Activated CD4-positive, alpha-beta T cell treated with anti-CD3 and anti-CD28 coated beads, Interleukin-2, amount 50 U/mL, for 1 hour (primary cell): ENCODE results near the gene C19orf47.

Source experiments
- DNase-seq: peaks from one replicate; pipeline ENCODE4 v3.0.0-alpha.2; 2020

The C19orf47 gene, protein sequence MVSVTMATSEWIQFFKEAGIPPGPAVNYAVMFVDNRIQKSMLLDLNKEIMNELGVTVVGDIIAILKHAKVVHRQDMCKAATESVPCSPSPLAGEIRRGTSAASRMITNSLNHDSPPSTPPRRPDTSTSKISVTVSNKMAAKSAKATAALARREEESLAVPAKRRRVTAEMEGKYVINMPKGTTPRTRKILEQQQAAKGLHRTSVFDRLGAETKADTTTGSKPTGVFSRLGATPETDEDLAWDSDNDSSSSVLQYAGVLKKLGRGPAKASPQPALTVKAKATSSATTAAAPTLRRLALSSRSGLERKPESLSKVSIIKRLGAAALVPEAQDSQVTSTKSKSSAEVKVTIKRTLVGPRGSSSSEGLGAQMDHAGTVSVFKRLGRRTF

DNA sequence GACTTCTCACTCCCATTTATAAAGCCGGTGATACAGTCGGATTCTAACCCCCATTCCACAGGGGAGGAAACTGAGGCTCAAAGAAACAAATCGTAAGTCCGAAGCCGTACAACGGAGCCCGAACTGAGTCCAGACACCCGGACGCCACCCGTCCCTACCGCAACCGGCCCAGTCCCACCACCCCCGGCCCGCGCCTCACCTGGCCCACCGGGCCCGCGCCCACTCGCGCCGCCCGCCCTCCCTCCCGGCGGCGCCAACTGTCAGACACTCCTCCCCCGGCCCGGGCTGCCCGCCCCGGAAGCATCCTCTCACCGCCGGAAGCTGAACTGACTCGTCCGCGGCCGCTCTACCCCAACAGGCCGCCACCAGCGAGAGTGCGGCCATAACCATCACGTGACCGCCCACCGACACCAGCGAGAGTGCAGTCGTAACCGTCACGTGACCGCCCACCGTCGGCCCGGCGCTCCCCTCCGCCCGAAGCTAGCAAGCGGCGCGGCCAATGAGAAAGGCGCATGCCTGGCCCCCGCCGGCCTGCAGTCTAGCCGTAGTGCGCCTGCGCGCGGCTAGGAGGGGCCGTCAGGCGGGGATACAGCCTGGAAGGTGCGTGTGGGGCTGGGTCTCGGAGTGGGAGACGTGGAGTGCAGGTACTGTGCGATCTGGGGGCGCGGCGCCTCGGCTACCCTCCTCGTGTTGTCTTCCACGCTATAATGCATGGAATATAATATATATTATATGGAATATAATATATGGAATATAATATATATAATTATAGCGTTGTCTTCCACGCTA is at the start of gene C19orf47, which contains the start of gene PLD3:
Gene C19orf47, minus strand, starts transcription at position 273 of the 789 bp plus-strand sequence. CDS start 6,540 bp downstream, outside the sequence.
Gene PLD3, plus strand, starts transcription at position 571 of the 789 bp plus-strand sequence. CDS start 17,789 bp downstream, outside the sequence.
- peak; percentile 97 for DNase-seq

DNA sequence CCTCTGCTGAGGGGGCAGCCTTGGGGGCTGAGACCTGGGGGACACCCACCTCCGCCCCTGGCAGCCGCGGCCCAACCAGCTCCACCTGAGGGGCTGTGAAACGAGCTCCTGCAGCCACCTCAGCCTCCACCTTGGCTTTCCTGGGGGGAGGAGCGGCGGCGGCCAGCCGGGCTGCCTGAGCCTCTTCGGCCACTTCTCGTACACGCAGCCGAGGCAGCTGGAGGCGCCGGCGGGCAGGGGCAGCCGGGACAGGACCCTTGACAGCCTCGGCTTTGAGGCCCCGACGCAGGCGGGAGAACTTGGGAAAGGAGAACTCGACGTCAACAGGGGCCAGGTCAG is 49.3 kb upstream of the C19orf47 start:
- no peak for DNase-seq

DNA sequence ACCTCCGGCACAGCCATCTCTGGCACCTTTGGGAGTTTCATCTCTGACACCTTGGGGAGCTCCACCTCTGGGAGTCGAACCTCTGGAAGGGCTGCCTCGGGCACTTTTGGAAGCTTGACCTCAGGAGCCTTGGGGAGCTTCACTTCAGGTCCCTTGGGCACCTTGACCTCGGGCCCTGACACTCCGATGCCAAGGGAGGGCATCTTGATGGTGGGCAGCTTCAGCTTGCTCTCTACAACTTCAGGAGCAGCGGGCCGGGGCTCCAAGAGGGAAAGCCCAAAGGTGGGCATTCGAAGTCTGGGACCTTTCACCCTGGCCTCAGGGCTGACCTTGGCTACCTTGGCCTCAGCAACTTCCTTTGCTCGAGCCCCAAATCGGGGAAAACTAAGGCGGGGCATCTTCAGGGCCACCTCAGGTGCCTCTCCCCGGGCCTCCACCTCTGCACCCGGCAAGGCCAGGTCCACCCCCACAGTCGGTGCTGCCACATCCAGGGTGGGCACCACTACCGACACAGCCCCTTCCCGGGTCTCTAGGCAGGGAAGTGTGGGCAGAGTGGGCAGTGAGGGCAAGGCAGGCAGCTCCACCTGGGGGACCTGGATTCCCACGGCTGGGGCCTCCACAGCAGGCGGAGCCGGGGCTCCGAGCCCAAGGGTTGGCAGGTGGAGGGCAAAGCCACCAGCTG is 48.8 kb upstream of the C19orf47 start:
- DNase-seq, result no peak

DNA sequence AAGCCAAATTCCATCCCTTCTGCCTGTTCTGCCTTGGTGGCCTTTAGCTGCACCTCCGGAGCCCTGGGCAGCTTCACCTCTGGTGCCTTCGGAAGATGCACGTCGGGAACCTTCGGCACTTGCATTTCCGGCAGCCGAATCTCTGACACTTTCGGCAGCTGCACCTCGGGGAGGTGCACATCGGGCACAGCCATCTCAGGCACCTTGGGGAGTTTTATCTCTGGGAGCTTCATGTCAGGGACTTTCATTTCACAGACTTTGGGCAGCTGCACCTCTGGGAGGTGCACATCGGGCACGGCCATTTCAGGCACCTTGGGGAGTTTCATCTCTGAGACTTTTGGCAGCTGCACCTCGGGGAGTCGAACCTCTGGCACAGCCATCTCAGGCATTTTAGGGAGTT is 47.8 kb upstream of the C19orf47 start:
- no peak for DNase-seq

DNA sequence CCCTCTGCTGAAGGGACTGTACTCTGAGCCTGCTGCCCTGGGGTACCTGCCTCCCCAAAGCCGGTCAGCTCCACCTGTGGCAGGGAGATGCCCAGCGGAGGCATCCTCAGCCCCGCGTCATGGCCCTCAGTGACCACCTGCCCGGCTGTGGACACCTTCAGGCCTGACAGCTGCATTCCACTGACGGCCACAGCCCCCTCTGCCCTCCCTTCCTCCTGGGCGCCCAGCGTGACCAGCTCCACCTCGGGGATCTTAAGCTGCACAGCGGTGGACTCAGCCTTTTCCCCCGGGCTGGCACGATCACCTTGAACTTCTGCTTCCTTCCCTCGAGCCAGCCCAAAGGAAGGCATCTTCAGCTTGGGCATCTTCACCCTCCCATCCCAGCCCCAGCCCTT is 46.6 kb upstream of the C19orf47 start:
- no peak for DNase-seq

DNA sequence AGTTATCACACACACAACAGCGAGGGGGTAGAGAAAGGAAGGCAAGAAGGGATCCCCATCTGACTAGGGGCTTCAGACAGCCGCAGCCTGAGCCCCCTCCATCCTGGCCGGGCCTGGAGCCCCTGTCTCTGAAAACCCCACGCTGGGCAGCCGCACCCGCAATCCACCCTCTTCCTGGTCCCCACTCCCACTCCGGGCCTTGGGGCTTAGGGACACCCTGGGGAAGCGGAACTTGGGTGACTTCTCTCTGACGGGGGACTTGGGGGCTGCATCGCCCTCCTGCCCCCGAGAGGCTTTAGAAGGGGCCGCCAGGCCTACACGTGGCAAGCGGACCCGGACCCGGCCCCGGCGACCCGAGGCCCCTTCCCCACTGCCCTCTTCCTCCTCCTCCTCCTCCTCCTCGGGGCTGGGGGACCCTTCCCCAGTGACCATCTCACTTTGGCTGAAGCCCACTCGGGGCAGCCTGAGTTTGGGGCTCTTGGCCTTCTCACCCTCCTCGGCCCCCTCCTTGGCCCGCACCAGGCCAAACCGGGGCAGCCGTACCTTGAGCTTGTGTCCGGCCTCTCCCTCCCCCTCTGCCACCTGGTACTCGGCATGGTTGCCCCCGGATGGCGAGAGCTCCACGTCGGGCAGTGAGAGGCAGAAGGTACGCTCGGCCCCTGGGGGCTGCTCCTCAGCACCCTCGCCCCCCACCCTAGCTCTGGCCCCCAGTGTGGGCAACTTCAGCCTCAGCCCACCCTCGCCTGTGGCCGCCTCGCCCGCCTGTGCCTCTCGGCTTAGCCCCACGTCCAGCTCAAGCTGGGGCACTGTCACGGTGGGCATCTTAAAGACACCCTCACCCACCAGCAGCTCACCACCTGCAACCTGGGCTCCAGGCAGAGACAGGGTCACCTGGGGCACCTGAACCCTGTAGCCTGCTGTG is 46.0 kb upstream of the C19orf47 start:
- no peak for DNase-seq

DNA sequence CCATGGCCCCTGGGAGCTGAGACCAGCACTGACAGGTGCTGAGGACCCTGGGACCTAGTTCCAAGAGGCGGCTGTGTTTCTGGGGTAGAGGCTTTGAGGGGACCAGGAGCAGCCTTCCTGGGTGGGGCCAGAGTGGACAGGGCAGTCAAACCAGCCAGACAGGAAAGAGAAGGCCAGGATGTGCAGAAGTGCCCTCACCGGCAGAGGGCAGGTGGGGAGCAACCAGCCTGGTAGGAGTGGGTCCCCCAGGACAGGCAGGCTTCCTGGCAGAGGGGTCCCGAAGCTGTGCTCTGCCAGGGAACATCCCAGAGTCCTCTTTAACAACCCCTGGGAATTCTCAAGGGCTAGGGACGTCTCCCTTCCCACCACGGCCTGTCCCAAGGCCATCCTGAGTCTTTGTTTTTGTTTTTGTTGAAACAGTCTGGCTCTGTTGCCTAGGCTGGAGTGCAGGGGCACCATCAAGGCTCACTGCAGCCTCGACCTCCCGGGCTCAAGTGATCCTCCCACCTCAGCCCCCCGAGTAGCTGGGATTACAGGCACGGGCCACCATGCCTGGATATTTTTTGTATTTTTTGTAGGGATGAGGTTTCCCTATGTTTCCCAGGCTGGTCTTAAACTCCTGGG is 44.8 kb upstream of the C19orf47 start:
- DNase-seq, result no peak

DNA sequence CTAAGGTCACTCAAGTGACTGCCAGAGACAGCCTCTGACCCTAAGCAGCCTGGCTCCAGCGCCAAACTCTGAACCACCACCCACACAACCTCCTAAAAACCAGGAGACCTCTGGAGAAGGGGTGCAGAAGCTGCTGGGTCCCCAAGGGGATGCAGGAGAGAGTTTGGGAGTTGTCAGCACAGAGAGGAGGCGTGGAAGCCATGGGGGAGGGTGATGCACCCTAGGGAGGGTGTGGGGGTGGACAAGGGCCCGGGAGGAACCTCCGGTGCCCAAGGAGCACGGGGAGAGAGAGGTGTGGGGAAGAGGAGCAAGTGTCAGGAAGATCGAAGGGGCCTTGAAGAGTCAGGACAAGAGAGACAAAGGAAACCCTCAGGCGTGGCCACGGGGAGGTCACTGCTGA is 43.9 kb upstream of the C19orf47 start:
- no peak for DNase-seq

DNA sequence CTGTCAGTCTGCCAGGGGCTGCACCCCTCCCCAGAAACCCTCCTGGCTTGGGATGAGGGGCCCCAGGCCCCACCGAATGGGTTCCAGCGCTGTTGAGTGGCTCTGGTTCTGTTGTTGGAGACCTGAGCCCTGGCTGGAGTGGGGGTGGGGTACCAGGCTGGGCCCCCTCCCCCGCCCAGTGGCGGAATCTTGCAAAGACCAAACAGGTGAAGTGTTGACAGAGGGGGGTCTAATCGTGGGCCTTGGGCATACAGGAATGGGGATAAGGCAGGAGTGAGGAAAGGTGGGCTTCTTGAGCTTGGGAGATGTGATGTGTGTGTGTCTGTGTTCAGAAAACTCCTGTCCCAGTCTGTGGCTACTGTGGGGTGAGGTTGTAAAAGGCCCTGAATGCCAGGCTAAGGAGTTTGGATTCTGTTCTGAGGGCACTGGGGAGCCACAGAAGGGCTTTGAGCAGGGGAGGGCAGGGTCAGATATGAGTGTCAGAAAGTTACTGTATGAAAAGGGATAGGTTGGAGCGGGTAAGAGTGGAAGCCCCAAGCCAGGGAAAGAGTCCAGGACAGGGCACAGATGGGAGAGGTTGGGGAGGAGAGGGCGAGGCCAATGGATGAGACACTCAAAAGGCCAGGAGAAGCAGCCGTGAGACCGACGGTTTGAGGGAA is 42.0 kb upstream of the C19orf47 start, which contains the start of gene HIPK4:
Gene HIPK4, minus strand, starts transcription at position 98 of the 659 bp plus-strand sequence. CDS start 279 bp downstream, outside the sequence.
- DNase-seq, result no peak

DNA sequence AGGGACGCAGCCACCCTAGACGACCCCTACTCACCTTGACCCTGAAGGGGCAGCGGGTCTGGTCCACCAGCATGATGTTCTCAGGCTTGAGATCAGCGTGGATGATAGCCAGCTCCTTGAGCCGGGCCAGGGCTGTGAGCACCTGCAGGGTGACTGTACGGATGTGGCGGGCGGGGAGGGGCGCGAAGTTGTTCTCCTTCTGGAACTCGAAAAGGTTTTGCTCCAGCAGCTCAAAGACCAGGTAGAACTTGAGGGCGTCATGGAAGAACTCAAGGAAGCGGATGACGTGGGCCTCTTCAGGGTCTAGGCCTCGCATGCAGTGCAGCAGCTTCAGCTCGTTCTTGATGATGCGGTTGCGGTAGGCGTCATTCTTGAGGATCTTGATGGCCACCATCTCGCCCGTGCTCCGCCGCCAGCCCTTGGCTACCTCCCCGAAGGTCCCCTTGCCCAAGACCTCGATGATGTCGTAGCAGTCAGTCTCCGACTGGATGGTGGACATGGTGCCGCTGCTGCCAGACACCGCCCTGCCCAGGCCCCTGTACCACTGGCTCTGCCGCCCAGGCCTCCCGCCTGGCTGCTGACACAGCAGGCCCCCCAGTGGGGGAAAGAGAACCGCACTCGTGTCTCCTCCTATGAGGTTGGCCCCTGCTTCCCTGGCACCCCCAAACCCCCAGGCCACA is 41.3 kb upstream of the C19orf47 start:
- DNase-seq, result no peak

DNA sequence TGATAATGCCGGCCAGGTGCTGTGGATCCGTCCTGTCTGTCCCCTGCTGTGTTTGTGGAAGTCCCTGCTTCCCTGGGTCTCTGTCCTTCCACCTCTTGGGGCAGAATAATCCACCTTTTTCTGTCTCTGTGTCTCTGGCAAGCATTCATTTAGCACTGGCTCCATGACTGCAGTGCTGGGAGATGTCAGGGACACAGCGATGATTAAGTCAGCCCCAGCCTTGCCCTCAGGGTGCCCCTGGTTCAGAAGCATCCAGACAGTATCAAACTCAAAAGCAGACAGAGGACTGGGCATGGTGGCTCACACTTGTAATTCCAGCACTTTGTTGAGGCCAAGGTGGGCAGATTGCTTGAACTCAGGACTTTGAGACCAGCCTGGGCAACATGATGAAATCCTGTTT is 40.3 kb upstream of the C19orf47 start:
- DNase-seq, result no peak

DNA sequence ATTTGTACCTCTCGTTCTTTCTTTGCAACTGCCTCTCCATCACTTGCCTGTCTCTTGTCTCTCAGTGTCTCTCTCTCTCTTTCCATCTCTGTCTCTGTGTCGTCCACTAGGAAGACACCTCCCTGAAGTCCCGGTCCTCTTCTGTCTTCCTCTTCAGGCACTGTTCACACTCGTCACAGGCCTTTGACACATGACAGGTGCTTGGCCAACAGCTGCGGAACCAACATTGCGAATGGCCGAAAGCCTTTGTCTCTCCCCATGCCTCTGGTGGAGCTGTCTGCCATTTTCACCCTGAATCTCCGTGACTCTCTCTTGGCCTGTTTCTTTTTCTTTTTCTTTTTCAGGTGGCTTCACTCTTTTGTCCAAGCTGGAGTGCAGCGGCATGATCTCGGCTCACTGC is 39.0 kb upstream of the C19orf47 start:
- DNase-seq, result no peak

DNA sequence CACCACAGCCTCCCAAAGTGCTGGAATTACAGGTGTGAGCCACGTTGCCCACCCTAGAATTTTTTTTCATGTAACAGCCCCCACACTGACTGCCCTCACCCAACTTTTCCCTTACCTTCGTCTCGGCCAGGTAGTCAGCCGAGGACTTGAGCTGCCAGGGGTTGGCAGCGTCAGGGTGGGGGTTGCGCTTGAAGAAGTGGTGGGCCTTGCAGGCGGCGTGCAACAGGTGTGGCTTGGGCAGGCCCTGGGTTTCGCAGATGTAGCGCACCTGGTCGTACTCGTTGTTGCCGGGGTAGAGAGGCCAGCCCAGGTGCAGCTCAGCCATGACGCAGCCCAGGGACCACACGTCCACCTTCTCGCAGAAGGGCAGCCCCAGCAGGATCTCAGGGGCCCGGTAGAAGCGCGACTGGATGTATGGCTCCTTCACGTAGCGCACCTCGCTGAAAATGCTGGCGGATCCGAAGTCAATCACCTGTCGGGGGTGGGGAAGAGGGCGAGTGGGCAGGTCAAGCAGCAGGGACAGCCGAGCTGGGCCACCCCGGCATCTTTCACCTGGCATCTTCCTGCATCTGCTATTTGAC is 35.6 kb upstream of the C19orf47 start:
- DNase-seq, result no peak

DNA sequence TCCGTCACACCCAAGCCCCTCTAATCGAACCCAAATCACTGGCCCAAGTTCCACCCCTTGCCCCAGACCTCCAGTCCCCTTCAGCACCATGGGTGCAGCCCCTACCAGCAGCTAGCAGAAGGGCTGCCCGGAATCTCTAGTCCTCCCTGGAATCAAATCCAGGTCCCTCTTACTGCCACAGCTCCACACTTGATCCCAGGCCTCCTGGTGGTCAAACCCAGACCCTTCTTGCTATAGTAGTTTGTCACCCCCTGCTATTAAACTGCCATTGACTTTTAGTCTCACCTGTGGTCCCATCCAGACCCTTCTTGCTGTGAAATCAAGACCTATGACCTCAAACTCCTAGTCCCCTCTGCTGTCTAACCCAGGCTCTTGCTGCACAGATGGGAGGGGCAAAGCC is 33.1 kb upstream of the C19orf47 start:
- DNase-seq, result no peak

DNA sequence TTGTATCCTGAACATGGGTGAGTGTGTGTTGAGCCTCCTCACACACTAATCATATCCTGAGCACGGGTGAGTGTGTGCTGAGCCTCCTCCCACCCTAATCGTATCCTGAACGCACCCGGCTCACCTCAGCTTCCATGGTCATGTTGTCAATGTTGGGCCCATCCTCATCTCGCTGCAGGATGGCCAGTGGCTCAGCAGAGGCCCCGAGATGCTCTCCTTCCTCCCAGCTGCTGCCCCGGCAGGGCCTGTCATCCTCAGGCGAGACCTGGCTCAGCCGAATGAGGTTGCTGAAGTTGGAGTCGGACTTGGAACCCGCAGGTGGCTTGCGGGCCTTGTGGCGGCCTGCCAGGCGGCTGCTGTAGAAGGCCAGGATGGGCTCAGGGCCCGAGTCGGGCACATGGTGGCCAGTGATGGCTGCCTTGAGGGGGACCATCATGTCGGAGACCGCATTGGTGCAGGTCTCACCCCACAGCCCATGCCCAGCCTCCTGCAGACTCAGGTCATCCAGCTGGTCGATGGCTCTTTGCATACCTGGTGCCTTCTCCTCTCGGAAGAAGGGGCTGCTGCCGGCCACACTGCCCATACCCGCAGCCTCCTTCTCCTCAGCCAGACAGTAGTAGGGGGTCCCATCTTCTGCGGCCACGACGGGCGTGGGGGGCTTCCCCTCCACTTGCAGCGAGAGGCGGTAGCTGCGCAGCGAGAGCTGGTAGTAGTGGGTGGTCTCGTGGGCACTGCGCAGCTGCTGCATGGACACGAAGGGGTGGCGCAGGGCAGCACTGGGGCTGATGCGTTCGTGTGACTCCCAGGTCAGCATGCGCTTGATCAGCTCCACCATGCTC is 32.2 kb upstream of the C19orf47 start:
- no peak for DNase-seq

DNA sequence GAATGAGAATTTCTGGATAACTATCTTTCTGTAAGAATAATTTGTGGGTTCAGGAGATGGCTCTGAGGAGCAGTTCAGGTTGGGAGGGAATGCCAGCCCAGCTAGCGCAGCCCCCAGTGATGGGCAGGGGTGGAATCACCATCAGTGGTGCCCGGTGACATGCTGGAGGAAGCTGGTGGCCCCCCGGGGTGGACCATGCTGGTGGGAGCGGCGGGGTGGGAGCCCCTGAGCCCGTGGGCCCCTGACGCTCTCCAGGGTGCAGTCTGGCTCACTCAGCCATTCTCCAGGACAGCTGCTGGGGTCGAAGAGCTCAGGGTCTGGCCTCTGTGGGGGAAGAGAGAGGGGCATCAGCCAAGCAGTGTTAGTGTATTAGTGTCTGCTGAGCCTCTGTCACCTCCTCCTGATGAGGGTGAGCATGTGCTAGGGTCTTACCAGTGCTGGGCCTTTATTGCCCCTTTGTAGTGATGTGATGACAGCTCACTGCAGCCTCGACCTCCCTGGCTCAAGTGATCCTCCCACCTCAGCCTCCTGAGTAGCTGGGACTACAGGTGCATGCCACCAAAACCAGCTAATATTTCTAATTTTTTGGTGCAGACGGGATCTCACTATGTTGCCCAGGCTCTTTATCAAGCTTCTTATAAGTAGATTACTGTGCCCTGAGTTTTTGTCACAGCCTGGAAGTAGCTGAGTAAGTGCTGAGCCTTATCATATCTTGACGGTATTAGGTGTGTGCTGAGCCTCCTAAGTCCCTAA is 31.4 kb upstream of the C19orf47 start:
- no peak for DNase-seq

DNA sequence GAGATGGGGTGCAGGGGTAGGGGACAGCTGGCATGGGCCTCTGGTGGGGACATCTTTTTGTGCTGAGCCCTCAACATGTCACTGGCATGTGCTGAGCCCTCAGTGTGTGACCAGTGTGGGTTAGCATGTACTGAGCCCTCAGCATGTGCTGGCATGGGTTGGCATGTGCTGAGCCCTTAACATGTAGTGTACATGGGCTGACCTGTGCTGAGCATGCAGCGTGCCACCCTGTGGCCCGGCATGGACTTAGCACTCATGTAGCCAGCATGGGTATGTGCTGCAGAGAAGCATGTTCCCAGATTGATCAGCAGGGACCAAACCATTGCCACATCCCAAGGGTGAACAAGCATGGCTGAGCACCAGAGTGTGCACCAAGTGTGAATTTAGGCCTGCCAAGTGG is 30.3 kb upstream of the C19orf47 start:
- DNase-seq, result no peak

DNA sequence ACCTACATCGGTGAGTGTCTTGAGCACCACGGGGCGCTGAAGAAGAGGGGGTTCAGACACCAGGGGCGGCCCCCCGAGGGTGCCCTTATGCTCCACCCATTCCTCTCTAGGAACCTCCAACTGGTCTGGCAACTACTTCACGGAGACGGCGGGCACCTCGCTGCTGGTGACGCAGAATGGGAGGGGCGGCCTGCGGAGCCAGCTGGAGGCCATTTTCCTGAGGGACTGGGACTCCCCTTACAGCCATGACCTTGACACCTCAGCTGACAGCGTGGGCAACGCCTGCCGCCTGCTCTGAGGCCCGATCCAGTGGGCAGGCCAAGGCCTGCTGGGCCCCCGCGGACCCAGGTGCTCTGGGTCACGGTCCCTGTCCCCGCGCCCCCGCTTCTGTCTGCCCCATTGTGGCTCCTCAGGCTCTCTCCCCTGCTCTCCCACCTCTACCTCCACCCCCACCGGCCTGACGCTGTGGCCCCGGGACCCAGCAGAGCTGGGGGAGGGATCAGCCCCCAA is 29.7 kb upstream of the C19orf47 start:
- DNase-seq, result no peak
